Esophagus (tissue), 2 donors: ENCODE data around the gene WSB1. TPM values are rescaled to one million over a fixed set of nuclear protein-coding genes. Genes with fewer than 3 reads are reported as not detected.

Experiments used
- H3K27ac ChIP-seq, 2 donors: one replicate each; pipeline ENCODE4 v1.5.1; 2013; ENCODE audit warnings: low read depth in 2 of 2, mild to moderate bottlenecking in 2 of 2, inconsistent platforms in 1 of 2, low read length in 1 of 2, moderate library complexity in 1 of 2
- H3K27me3 ChIP-seq, 2 donors: one replicate each; pipeline ENCODE4 v1.6.1; 2013; ENCODE audit warnings: low read length in 2 of 2, control low read depth in 1 of 2, mild to moderate bottlenecking in 1 of 2; ENCODE audit not compliant: insufficient read depth in 2 of 2, control insufficient read depth in 1 of 2
- H3K36me3 ChIP-seq, 2 donors: one replicate each; pipeline ENCODE4 v1.6.1; 2013; ENCODE audit warnings: low read length in 1 of 2; ENCODE audit not compliant: control insufficient read depth in 2 of 2, insufficient read depth in 2 of 2
- H3K4me1 ChIP-seq, 2 donors: one replicate each; pipeline ENCODE4 v1.6.1; 2013; ENCODE audit warnings: low read length in 1 of 2; ENCODE audit not compliant: control insufficient read depth in 2 of 2, insufficient read depth in 2 of 2
- H3K4me3 ChIP-seq, 2 donors: one replicate each; pipeline ENCODE4 v1.5.1; 2013; ENCODE audit warnings: low read length in 2 of 2, mild to moderate bottlenecking in 2 of 2, low read depth in 1 of 2, moderate library complexity in 1 of 2
- H3K9me3 ChIP-seq, 2 donors: one replicate each; pipeline ENCODE4 v1.6.1; 2013; ENCODE audit warnings: mild to moderate bottlenecking in 2 of 2, low read depth in 1 of 2, low read length in 1 of 2, moderate library complexity in 1 of 2; ENCODE audit not compliant: control insufficient read depth in 2 of 2, insufficient read depth in 1 of 2
- WGBS, 2 donors: extraction: QIAGEN DNeasy Blood & Tissue Kit; methylation state at CpG; one replicate each; pipeline ENCODE4 v1.1.7; 2013; 5-methylcytosine and 5-hydroxymethylcytosine counted together
- polyA plus RNA-seq, 2 donors: library from polyadenylated mRNA; stranded (reverse); fragments of 200-250 nt; gene quantifications; one replicate each; pipeline ENCODE4 v1.2.3, GENCODE V29; 2013
- donor health status: healthy with polysubstance abuse.
- donor health status: Bipolar disorder and iron deficiency.

The WSB1 gene
- polyA plus RNA-seq, 2 donors, result 64.4 to 67.1 TPM

DNA sequence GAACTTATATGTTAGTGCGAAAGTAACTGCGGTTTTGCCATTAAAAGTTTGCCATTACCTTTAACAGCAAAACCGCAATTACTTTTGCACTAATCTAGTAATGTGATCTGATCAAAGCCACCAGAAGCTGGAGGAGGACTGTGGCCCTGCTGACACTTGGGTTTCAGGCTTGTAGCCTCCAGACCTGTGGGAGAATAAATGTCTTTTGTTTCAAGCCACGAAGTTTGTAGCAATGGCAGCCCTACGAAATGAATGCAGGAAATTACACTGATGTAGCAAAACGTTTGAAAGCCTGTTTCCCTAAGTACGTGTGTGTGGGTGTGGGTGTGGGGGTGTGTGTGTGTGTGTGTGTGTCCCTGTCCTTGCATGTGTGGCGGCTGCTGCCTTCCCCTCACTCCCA lies 66.6 kb downstream of the WSB1 start:
- Histone ChIP-seq H3K4me3 (no peak overlapping the region), H3K4me1 (no peaks in the 10 kb centered on the region), H3K27ac (no peak overlapping the region), H3K9me3 (no peaks in the 10 kb centered on the region), H3K36me3 (no peaks in the 10 kb centered on the region), H3K27me3 (no peaks in the 10 kb centered on the region)
- 68 to 73% methylated on average over 8 of the region's 8 CpGs for WGBS, 2 donors

DNA sequence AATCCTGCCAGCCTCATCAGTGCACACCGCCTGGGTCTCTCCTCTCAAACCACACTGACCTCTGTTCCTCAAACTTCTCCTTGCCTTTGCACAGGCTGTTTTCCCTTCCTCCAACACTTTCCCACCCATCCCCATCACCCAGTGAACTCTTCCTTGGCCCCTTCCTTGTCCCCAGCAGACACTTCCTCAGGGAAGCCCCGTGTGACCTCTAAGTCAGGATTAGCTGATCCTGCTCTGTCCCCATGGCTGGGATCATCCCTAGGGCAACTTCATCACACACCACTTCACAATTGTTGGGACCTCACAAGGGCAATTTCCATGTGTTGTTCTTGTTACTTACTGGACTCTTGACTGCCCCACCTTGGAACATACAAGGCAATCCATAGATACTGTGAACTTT lies 67.8 kb downstream of the WSB1 start:
- Histone ChIP-seq H3K27ac (no peak overlapping the region), H3K36me3 (no peaks in the 10 kb centered on the region), H3K4me1 (no peaks in the 10 kb centered on the region), H3K4me3 (no peak overlapping the region), H3K9me3 (no peaks in the 10 kb centered on the region), H3K27me3 (no peaks in the 10 kb centered on the region)
- WGBS, 2 donors, result 69 to 80% methylated on average over 2 of the region's 2 CpGs

DNA sequence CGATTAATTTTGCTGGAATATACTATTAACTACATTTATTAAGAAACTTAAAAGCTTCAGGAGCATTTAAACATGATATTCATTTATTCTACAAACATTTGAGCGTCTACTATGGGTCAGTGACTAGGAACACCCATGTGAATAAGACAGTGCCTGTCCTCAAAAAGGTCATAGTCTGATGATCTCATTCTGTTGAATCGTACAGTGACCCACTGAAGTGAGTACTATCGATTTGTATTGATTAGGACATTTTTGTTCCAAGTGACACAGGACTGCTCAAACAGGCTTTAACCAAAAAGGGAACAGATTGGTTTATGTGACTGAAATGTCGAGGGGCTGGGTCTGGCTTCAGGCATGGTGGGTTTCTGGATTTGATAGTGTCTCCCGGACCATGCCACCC lies 68.6 kb downstream of the WSB1 start:
- no peaks in the 10 kb centered on the region for H3K4me1 ChIP-seq
- no peaks in the 10 kb centered on the region for H3K9me3 ChIP-seq
- H3K4me3 ChIP-seq, result no peak overlapping the region
- H3K27me3 ChIP-seq, result no peaks in the 10 kb centered on the region
- no peaks in the 10 kb centered on the region for H3K36me3 ChIP-seq
- 69 to 77% methylated on average over 6 of the region's 6 CpGs for WGBS, 2 donors
- no peak overlapping the region for H3K27ac ChIP-seq

DNA sequence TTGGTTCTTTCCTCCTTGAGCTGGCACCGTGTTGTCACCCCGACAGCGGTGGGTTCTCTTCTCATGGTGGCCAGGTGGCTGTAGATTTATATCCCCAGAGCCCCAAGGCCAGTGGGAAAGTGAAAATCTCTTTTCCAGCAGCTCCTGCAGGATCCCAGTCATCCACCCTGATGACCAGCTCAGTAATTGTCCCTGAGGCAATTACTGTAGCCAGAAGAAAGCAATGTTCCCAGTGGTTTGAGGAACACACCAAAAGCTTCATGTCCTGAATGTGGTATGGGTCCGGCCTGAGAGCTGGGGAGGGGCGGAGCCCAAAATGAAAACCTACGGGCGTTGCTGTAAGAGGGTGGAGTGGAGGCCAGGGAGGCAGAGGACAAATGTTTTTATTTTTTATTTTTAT lies 69.0 kb downstream of the WSB1 start:
- no peaks in the 10 kb centered on the region for H3K9me3 ChIP-seq
- WGBS, 2 donors, result 71 to 77% methylated on average over 7 of the region's 7 CpGs
- no peak overlapping the region for H3K4me3 ChIP-seq
- H3K27ac ChIP-seq, result no peak overlapping the region
- no peaks in the 10 kb centered on the region for H3K27me3 ChIP-seq
- H3K36me3 ChIP-seq, result no peaks in the 10 kb centered on the region
- no peaks in the 10 kb centered on the region for H3K4me1 ChIP-seq

- no peaks in the 10 kb centered on the region for H3K4me1 ChIP-seq
- 68% methylated on average over 3 of the region's 3 CpGs for WGBS, 2 donors
- no peaks in the 10 kb centered on the region for H3K36me3 ChIP-seq
- H3K27me3 ChIP-seq, result no peaks in the 10 kb centered on the region
- no peak overlapping the region for H3K4me3 ChIP-seq
- no peaks in the 10 kb centered on the region for H3K9me3 ChIP-seq
- H3K27ac ChIP-seq, result no peak overlapping the region
Observed at GRCh38 chr17:27363326-27363725, 69.4 kb downstream of the WSB1 start.

Other genes with a start within 250 kb of the WSB1 start
- 10 to 100 TPM; 35.3 to 52.4 TPM for gene KSR1, start 162.3 kb downstream of the WSB1 start, polyA plus RNA-seq